Embryonic facial prominence (tissue), 1 donor: ENCODE results near the gene CACNA2D4.

ENCODE experiments used
- DNase-seq: peaks from one replicate; pipeline ENCODE4 v3.0.0-alpha.2; 2016; ENCODE audit errors: extremely low spot score

CACNA2D4 gene

DNA sequence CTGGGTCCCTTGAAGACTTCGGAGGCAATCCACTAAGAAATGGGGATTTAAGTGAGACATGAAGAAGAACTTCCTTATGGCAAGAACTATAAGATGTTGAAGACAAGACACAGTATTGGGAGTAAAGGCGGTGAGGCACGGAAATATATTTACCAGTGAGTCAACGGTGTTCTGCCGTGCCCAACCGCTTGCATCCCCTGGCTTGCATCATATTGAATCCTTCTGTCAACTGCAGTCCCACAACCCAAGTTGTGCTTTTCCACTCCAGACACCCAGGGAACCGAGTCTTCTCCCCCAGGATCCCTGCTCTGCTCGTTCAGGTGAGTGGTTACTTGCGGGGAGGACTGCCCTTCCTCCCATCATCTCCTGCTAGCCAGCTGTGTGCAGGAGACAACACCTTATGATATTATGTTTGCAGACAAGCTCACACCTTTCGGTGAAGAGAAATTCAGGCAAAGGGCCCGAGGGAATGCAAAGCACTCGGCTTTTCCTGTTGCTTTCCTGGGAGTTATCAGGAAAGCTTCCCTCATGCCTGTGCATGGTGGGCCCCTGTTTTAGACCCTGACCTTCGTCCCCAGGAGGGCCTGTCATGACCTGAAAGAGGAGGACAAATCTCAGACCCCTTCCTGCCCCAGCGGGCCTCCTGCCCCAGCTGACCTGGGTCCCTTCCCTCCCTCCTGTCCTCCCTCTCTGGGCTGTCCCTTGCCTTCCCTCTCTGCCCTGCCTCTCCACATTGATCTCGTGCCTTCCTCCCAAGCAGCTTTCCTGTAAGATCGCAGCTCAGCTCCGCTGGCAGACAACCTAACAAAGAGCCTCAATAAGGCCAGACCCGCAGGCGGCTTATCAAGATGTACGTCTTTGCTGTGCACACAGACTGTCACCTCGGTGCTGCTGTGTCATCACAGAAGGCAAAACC, 102.4 kb downstream of the CACNA2D4 start:
- DNase-seq, result no peak

DNA sequence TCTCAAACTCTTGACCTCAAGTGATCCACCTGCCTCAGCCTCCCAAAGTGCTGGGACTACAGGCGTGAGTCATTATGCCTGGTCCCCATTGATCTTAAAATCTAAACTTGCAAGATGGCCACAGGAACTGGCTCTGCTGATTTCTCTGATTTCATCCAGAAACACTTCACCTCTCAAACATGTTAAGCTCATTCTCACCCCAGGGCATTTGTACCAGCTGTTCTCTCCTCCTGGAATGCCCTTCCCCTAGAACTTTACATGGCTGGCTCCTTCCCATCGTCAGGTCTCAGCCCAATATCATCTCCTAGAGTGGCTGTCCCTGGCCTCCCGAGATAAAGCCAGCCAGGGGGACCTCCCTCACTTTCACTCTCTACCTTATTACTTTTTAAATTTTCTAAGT, 103.3 kb downstream of the CACNA2D4 start:
- no peak for DNase-seq

DNA sequence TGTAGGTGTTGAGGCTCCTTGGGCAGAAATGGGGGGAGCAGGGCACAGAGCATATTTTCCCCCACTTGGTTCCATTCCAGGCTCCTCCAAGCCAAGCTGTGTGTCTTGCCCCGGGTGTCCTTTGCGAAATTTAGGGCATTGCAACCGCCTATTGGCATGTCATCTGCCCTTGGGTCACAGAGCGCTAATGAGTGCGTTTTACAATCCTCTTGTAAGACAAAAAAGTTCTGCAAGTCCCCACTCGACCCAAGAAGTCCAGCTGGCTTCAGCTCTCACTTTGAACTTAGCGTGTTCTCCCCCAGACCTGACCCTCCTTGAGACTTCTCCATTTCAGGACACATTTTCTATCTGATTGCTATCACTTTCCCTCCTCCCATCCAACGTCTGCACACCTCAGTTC, 104.2 kb downstream of the CACNA2D4 start:
- no peak for DNase-seq

DNA sequence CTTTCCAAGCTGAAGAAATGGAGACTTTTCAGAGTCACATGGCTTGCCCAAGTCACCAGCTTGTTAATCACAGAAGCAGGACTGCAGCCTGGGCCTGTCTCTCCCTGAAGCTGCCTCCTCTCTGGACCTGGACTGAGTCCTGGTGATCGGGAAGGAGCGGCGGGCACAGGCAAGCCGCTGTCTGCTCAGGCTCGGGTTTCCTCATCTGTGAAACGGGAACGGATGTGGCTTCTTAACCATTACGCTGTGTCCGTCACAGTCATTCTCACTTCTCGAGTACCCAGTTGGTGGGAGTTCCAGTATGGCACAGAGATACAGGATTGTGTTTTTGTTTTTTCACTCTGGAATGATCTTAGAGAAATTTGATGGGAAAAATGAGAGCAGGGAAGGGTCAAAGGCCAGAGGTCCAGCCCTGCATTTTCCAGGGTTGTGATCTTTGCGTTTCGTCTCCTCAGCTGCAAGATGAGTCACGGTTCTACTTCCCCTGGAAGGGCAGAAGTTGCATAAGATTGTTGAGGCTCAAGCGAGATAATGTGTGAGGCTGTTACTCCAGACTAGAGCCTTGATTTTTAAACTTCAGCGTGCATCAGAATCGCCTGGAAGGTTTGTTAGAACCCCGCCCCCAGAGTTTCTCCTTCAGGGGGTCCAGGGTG, 105.7 kb downstream of the CACNA2D4 start:
- DNase-seq, result no peak

DNA sequence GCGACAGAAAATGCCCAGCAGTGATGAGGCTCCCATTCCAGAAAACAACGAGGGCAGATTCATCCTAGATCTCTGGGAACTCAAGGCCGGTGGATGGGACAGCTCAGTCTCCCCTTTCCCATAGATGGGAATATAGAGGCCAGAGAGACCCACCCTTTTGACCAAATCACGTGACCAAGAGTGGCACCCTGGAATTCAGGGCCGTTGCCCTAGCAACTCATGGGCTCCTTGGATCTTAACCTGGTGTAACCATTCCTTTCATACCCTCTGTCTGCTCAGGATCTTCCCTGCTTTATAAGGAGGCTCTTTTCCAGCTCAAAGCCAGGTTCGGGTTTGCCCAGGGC, 106.5 kb downstream of the CACNA2D4 start:
- DNase-seq, result no peak

DNA sequence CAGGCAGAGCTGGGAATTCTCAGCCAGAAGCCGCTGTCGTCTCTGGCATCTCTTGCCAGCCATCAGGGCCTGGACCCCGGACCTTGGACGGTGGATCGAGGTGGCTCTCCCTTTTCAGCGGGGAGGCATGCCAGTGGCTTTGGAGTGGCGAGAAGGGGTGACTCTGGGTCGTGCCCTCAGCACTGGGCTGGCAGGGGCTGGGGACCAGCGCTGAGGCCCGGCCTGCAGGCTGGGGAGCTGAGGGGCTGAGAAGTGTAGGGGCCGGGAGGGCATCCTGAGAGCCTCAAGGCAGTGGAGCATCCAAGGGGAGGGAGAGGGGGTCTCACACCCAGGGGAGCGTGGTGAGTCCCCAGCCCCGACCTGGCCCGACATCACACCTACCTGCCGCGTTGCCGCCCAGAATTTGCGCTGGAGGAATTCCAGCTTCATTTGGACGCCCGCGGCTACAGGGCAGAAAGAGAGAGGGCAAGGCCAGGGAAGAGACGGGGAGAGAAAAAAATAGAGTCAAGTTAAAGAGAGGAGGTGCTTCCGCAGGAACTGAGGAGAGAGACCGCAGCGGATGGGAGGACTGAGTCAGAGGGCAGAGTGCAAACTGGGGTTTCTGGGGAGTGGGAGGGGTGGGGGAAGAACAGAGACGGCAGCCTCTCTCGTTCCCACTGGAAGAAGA, 107.0 kb downstream of the CACNA2D4 start:
- no peak for DNase-seq

DNA sequence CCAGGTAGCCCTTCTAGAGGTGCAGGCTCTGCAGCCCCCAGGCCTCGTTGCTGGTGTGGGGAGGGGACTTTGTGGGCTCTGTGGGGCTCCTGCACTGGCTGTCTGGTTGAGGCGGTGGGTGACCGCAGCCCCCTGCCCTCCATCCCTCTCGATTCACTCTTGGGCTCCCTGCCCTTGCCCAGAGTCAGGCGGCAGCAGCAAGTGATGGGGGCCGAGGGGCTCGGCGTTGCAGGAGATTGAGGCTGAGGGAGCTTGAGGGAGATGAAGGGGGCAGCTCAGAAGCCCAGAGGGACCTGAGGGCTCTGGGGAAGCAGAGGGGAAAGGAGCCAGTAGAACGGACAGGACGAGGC, 107.5 kb downstream of the CACNA2D4 start:
- no peak for DNase-seq

DNA sequence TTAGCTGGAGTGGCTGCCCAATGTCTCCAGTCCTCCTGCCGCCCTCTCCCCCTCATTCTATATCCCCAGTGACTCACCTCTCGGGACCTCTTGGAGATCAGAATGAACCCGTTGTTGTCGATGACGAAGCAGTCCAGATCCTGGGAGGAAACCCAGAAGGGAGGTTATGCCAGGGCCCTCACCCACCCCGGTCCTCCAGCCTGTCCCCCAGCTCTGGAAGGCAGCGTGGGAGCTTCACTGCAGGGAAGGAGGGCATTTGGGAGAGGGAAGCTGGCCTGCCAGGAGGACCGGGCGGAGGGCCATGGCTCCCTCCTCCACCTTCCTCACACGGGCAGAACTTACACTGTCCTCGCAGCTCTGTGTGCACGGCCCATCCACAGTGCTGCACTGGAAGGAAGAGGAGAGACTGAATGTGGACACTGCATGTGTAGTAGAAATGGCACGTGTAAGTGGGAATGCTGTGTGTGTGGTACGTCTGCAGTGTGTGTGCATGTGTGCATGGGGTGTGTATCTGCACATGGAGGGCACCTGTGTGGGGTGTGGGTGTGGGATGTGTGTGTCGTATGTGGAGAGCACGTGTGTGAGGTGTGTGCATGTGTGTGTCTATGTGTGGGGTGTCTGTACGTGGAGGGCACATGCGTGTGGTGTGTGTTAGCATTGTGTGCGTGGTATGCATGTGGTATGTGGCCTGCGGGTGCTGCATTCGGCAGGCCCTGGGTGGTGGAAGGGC, 108.1 kb downstream of the CACNA2D4 start:
- DNase-seq, result no peak

DNA sequence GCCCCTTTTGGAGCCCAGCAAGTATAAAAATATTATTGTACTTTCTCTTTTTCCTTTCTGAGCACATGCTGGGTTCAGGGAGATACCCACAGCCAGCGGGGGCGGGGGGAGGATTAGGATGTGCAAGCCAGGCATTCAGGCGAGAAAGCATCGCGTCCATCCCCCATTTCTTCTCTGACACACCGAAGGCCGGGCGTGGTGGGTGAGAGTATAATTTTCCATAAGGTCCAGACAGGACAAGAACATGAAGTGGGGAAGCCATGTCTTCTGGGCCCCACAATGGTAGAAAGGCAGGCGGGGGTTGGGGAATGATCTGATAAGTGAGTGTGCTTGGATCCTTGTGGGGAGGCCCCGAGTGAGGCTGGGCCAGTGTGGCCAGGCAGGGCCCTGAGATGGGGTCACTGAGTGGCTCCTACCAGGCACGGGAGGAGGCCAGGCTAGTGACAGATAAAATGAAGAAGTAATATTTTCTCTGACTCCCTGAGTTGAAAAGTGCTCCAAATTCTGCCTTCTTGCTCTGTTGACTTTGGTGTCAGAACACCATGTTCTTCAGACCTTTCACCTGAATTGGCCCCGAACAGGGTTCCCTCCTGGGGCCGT, 108.8 kb downstream of the CACNA2D4 start:
- no peak for DNase-seq

DNA sequence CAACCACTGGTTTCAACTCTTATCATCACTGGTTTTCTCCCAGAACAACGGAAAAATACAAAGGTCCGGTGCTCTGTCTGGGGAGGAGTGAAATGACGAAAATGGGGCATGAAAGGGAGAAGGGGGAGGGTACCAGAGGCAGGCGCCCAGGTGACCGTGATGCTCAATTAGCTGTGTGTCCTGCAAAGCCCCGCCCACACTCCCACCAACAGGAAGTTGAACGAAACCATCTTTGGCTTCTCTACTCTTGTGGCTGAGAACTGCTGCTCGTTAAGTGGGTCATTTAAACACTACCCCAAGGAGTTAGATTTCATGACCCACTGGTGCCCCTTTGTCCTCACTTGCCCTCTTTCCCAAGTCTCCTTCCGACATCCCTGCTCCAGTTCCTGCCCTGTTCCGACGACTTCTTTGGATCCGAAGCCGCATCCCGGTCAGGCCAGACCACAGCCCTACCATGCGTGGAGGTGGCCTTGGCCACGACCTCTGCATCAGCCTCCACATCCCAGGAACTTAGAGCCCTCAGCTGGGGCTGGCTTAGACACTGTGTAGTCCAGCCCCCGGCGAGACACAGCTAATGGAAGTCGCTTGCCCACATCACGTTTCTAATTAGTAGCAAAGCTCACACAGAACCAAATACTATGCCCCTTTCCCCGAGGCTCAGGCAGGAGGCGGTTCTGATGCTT, 109.5 kb downstream of the CACNA2D4 start:
- no peak for DNase-seq

DNA sequence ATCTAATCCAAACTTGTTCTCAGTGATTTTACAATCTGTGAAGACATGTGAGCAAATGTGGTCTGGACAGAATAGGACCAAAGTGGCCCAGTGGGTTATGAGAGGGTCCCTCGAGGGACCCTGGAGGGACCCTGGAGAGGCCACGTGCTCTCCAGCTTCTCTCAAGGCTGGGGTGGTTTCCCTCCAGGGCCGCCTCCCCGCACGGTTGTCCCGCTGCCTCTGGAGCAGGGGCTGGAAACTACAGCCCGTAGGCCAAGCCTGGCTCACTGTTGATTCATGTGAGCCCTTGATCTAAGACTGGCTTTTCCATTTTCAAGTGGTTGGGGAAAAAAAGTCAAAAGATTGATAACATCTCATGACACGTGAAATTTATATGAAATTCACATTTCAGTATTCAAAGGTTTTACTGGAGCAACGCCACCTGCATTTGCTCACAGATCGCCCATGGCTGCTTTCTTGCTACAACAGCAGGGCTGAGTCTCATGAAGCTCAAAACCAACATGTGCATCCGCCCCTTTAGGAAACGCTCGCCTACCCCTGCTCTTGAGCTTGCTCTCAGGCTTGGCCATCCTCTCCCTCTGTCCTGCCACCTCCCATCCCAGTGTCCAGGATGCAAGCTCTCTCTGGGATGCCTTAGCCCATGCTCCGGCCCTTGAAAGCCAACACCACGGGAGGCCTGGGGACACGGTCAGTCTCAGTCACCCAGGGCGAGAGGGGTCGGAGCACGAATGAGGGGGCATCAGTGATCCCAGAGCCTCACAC, 110.2 kb downstream of the CACNA2D4 start:
- DNase-seq, result no peak

DNA sequence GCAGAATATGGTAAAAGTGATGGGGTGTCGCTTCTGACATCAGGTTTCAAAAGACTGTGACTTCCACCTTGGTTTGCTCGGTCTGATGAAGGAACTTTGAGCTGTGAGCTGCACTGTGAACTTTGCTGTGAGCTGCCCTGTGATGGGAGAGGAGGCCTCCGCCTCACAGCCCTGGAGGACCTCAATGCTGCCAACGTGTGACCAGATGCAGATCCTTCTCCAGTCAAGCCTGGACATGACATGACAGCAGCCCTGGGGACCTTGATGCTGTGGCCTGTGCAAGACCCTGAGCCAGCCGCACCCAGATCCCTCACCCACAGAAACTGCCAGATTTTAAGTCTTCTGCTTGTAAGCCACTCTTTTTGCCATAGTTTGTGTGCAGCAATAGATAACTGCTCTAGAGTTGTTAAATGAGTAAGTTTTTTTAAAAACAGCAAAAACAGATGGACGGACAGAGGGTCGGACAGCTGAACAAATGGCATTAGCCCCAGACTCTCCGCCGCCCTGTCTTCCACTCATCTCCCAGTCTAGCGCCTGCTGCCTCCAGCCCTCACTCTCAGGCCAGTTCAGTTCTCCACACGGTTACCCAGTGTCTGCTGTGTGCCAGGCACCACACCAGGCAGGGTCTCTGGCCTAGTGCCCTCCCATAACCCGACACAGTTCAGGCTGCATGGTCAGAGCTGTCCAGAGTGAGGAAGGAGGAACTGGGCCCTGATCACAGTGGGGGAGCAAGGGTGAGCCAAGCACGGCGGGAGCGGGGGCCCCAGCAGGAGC, 111.2 kb downstream of the CACNA2D4 start:
- no peak for DNase-seq

DNA sequence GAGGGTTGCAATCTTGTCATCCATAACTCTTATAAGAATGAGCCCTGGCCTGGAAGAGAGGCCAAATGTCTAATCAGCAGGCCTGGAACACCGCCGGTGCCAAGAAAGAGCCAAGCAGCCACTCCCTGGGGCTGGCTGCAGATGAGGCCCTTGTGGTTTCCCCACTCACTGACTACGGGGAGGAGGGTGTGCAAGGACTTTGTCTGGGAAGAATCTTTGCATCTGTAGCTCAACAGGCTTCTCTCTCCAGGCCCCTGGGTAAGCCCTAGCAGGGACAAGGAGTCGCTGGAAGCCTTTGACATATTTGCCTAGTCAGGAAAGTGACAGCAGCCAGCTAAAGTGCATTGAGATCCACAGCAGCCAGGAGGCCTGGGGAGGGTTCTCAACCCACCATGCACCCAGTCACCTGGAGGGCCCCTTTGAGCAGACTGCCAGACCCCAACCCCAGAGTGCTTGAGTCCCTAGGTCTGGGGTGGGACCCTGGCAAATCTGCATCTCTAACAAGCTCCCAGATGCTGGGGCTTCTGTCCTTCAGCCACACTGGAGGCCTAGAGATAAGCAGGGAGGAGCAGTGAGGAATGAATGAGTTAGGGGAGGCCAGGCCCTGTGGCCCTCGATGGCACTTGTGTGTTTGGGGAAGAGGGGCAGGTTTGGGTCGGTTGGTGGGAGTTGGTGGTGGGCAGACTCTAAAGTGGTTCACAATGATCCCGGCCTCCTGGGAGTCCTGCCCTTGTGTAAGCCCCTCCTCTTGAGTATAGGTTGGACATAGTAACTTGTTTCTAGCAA, 112.0 kb downstream of the CACNA2D4 start:
- no peak for DNase-seq

DNA sequence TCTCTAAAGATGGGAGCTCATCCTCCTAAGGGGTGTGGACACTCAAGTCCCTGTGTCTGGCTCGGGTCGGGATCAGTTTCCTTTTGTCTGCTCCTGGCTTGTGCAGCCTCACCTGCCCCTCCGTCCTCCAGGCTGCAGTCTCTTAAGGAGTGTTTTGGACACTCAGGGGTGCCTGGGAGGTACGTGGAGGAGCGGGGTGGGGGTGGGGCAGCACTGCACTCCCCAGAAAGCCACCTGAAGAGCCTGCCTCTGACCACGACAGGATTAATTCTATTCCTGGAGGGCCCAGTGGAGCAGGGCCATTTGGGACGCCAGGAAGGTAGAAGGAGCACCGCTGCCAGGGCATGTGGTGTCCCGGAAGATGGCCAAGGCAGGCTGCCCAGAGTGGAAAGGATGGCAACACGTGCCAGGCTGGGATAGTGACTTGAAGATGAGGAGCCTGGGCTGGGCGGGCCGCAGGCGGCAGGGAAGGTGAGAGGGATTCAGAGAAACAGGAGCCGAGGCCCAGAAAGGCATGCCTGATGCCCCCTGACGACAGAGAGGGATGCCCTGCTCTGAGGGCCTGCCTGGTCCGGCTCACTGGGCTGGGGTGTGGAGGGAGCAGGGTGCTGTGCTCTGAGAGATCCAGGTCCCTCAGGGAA, 112.9 kb downstream of the CACNA2D4 start:
- no peak for DNase-seq

DNA sequence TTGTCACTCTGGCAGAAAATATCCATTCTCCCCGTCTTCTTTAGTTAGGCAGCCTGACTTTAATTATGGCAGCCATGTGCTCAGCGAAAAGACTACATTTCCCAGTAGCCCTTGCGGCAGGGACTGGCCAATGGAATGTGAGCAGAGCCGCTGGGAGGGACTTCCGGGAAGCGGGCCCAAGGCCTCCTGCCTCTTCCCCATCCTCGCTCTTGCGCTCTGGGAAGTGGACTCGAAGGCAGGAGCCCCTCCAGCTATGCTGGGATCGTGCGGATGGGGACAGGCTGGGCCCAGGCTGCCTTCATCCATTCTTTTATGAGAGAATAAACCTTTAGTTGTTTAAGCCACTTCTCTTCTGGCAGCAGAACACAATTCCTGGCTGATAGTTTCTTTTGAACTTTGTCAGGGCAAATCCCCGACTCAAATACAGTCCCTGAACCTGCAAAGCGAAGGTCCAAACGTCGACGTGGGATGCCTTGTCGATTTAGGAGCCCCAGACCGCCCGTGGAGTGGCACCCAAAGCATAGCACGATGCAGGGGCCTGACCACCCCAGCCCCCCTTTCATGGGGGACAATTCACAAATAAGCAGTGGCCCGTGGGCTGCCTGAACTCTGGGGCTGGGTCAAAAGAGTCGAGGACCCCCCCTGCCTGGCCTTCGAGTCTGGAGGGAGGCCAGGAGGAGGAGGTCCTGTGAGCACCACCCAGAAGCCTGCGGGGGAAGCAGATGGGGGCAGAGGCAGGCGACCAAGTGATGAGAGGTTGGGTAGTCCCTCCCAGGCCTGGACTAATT, 113.7 kb downstream of the CACNA2D4 start:
- DNase-seq, result peak; percentile 83

DNA sequence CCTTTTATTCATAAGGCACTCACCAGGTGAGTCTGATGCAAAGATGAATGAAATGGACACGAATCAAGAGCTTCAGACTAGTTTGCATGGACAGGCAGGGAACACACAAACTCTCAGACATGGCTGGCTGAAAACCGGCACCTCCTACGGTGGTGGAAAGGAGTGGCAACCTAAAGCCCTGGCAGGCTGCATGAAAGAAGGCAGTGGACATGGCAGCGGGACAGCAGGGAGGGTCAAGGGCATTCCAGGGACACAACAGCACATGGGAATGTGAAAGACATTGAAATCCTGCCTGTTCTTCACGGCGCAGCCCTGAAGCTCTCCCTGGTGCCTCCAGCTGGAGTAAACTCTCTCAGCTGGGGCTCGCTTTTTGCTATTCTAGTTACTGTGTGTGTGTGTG, 114.7 kb downstream of the CACNA2D4 start:
- DNase-seq, result no peak

DNA sequence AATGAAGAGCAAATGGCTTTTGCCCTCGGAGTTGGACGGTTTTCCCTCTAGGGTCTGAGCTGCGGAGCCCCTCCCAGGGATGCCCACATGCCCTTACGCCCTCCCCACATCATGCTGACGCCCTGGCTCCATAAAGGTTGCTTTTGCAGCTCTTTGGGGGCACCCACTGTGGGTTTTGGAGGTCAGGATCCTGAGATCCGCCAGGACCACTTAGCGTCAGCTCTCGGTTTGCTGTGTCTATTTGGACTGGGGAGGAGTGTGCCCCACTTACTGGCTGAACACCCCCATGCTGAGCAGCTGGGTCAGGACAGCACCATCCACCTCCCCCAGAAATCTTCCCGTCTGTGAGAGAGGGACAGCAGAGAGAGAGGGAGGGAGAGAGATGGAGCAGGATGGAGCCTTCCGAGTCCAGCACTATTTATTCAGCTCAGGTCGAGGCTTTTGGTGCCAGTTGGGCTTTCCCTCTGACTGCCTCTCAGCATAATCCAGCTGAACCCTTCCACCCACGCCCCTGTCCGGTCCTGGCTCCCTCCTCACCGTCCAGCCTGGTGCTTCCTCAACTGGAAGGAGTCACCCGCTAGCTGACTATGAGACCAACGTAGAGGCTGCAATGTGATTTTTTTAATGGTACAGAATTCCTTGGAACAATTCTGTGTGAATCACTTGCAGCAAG, 117.0 kb downstream of the CACNA2D4 start:
- DNase-seq, result no peak
